H9 (cell line): ENCODE measurements around the gene S100A8. TPM values are rescaled to one million over a fixed set of nuclear protein-coding genes. Genes with fewer than 3 reads are reported as not detected.

Experiments
- DNase-seq: peaks from one replicate; pipeline ENCODE4 v3.0.0-alpha.2; 2017
- H2AFZ ChIP-seq: one replicate; pipeline ENCODE4 v1.6.1; 2013; ENCODE audit warnings: mild to moderate bottlenecking, low read length, control low read depth, moderate library complexity
- H2AK5ac ChIP-seq: 2 replicates; pipeline ENCODE4 v1.6.1; 2013; ENCODE audit warnings: low read length, control low read depth, mixed read lengths; ENCODE audit not compliant: insufficient read length
- H2BK120ac ChIP-seq: one replicate; pipeline ENCODE4 v1.6.1; 2013; ENCODE audit warnings: low read depth, mild to moderate bottlenecking, low read length, control low read depth, inconsistent platforms; ENCODE audit not compliant: poor library complexity, severe bottlenecking
- H2BK12ac ChIP-seq: 2 replicates; pipeline ENCODE4 v1.6.1; 2013; ENCODE audit warnings: low read length, control low read depth, mixed read lengths, low read depth; ENCODE audit not compliant: insufficient read length
- H2BK15ac ChIP-seq: 2 replicates; pipeline ENCODE4 v1.6.1; 2013; ENCODE audit warnings: low read depth, low read length, control low read depth
- H2BK20ac ChIP-seq: one replicate; pipeline ENCODE4 v1.6.1; 2013; ENCODE audit warnings: low read depth, mild to moderate bottlenecking, low read length, control low read depth, inconsistent platforms; ENCODE audit not compliant: poor library complexity, severe bottlenecking
- H2BK5ac ChIP-seq: 2 replicates; pipeline ENCODE4 v1.6.1; 2013; ENCODE audit warnings: low read length, control low read depth, mixed read lengths; ENCODE audit not compliant: insufficient read length
- H3K14ac ChIP-seq: 2 replicates; pipeline ENCODE4 v1.6.1; 2013; ENCODE audit warnings: low read length, control low read depth; ENCODE audit not compliant: insufficient read depth
- H3K18ac ChIP-seq: 2 replicates; pipeline ENCODE4 v1.6.1; 2013; ENCODE audit warnings: low read depth, mild to moderate bottlenecking, mixed read lengths, low read length, control low read depth; ENCODE audit not compliant: insufficient read length
- H3K23ac ChIP-seq: 2 replicates; pipeline ENCODE4 v1.6.1; 2013; ENCODE audit warnings: low read length, control low read depth, mixed read lengths, low read depth; ENCODE audit not compliant: insufficient read length
- H3K23me2 ChIP-seq: 2 replicates; pipeline ENCODE4 v1.6.1; 2013; ENCODE audit warnings: low read depth, mild to moderate bottlenecking, mixed read lengths, low read length, control low read depth; ENCODE audit not compliant: insufficient read length, poor library complexity, severe bottlenecking
- H3K27ac ChIP-seq: 2 replicates; pipeline ENCODE4 v1.5.1; 2013; ENCODE audit warnings: low read length, control low read depth, mixed read lengths, low read depth; ENCODE audit not compliant: insufficient read length
- H3K27me3 ChIP-seq: 2 replicates; pipeline ENCODE4 v1.6.1; 2013; ENCODE audit warnings: low read length, control low read depth, inconsistent platforms; ENCODE audit not compliant: insufficient read depth
- H3K4ac ChIP-seq: 2 replicates; pipeline ENCODE4 v1.6.1; 2013; ENCODE audit warnings: low read depth, mild to moderate bottlenecking, control low read depth, inconsistent platforms, low read length, moderate library complexity
- H3K4me1 ChIP-seq: 2 replicates; pipeline ENCODE4 v1.6.1; 2013; ENCODE audit warnings: low read length, control low read depth, inconsistent platforms; ENCODE audit not compliant: insufficient read depth
- H3K4me2 ChIP-seq: 2 replicates; pipeline ENCODE4 v1.6.1; 2013; ENCODE audit warnings: low read length, control low read depth, mixed read lengths; ENCODE audit not compliant: insufficient read length, insufficient read depth
- H3K56ac ChIP-seq: 2 replicates; pipeline ENCODE4 v1.6.1; 2013; ENCODE audit warnings: low read depth, mild to moderate bottlenecking, mixed read lengths, low read length, control low read depth; ENCODE audit not compliant: insufficient read length
- H3K79me1 ChIP-seq: 2 replicates; pipeline ENCODE4 v1.6.1; 2013; ENCODE audit warnings: low read depth, mild to moderate bottlenecking, moderate library complexity, low read length, control low read depth, inconsistent platforms; ENCODE audit not compliant: insufficient read depth, poor library complexity, severe bottlenecking
- H3K79me2 ChIP-seq: 2 replicates; pipeline ENCODE4 v1.6.1; 2013; ENCODE audit warnings: low read length, control low read depth, inconsistent platforms; ENCODE audit not compliant: insufficient read depth
- H3K9ac ChIP-seq: 2 replicates; pipeline ENCODE4 v1.6.1; 2013; ENCODE audit warnings: low read length, control low read depth, mixed read lengths; ENCODE audit not compliant: insufficient read length; ENCODE audit errors: extremely low read depth
- H3K9me3 ChIP-seq: one replicate; pipeline ENCODE4 v1.6.1; 2013; ENCODE audit warnings: low read depth, low read length, inconsistent platforms; ENCODE audit not compliant: control insufficient read depth
- H3T11ph ChIP-seq: one replicate; pipeline ENCODE4 v1.6.1; 2013; ENCODE audit warnings: mild to moderate bottlenecking, low read length, control low read depth, inconsistent platforms
- H4K20me1 ChIP-seq: one replicate; pipeline ENCODE4 v1.6.1; 2013; ENCODE audit not compliant: control insufficient read depth, insufficient read length, insufficient read depth
- H4K5ac ChIP-seq: 2 replicates; pipeline ENCODE4 v1.6.1; 2013; ENCODE audit warnings: low read depth, mild to moderate bottlenecking, mixed read lengths, low read length, control low read depth; ENCODE audit not compliant: insufficient read length
- H4K8ac ChIP-seq: replicated peaks from 2 replicates; pipeline ENCODE4 v1.6.1; 2013; ENCODE audit warnings: low read length, control low read depth, mixed read lengths, low read depth; ENCODE audit not compliant: insufficient read length
- H4K91ac ChIP-seq: 2 replicates; pipeline ENCODE4 v1.6.1; 2013; ENCODE audit warnings: low read depth, mild to moderate bottlenecking, moderate library complexity, mixed read lengths, low read length, control low read depth; ENCODE audit not compliant: insufficient read length
- H3K27ac Mint-ChIP-seq, 3 experiments: 2 replicates in 2 of 3; 3 replicates in 1 of 3; pipeline ENCODE4 v1.8.0; 2020 to 2021; ENCODE audit warnings: mixed read lengths in 3 of 3, mild to moderate bottlenecking in 1 of 3, moderate library complexity in 1 of 3
- H3K27me3 Mint-ChIP-seq: 2 replicates; pipeline ENCODE4 v1.8.0; 2021; ENCODE audit warnings: low read depth, mild to moderate bottlenecking, moderate library complexity, mixed read lengths
- H3K36me3 Mint-ChIP-seq, 3 experiments: 2 replicates in 2 of 3; 3 replicates in 1 of 3; pipeline ENCODE4 v1.8.0; 2020 to 2021; ENCODE audit warnings: low read depth in 3 of 3, mixed read lengths in 3 of 3; ENCODE audit not compliant: insufficient read depth in 1 of 3
- H3K4me1 Mint-ChIP-seq, 2 experiments: 2 replicates each; pipeline ENCODE4 v1.8.0; 2020; ENCODE audit warnings: mixed read lengths in 2 of 2
- H3K4me3 Mint-ChIP-seq, 2 experiments: 2 replicates in 1 of 2; 3 replicates in 1 of 2; pipeline ENCODE4 v1.8.0; 2020 to 2021; ENCODE audit warnings: mild to moderate bottlenecking in 2 of 2, mixed read lengths in 2 of 2, moderate library complexity in 1 of 2
- H3K9me3 Mint-ChIP-seq, 2 experiments: 2 replicates in 1 of 2; 3 replicates in 1 of 2; pipeline ENCODE4 v1.8.0; 2020; ENCODE audit warnings: mild to moderate bottlenecking in 2 of 2, mixed read lengths in 2 of 2, moderate library complexity in 1 of 2
- CTCF ChIP-seq: fragments of 200-600 bp; sonication (generic); conservative IDR thresholded peaks from 3 replicates; pipeline ENCODE4 v1.8.0; 2021; ENCODE audit warnings: antibody characterized with exemption, mild to moderate bottlenecking
- WGBS: extraction: QIAGEN DNeasy Blood & Tissue Kit; methylation state at CpG from one replicate; pipeline ENCODE4 v1.1.7; 2013; ENCODE audit warnings: missing lambda C conversion rate, low lambda C conversion rate, mixed read lengths; ENCODE audit not compliant: insufficient read length; ENCODE audit errors: extremely low coverage; 5-methylcytosine and 5-hydroxymethylcytosine counted together
- total RNA-seq: library from RNA; stranded (reverse); gene quantifications from 2 replicates; pipeline ENCODE4 v1.2.1, GENCODE V29; 2021

Gene S100A8
- total RNA-seq, 1 experiment from 2014 or later: not detected

- H3K18ac ChIP-seq: no peak overlapping the region
- no peaks in the 10 kb centered on the region for H3K79me2 ChIP-seq
- Mint-ChIP-seq H3K27ac (no peak overlapping the region), H3K4me1 (no peaks in the 10 kb centered on the region), H3K4me3 (no peak overlapping the region), H3K36me3 (no peaks in the 10 kb centered on the region; a peak in 1 of 7 replicates), H3K9me3 (peaks cover 0 to 4% of the 10 kb centered on the region in 2 experiments; a peak in 2 of 5 replicates), H3K27me3 (peaks cover 18% of the 10 kb centered on the region)
- H4K20me1 ChIP-seq: no peaks in the 10 kb centered on the region
- no peak overlapping the region for H4K5ac ChIP-seq
- H2BK12ac ChIP-seq: no peak overlapping the region
- no peak overlapping the region for H3K9ac ChIP-seq
- H3K4me2 ChIP-seq: no peak overlapping the region
- no peak overlapping the region for H3K23ac ChIP-seq
- no peak overlapping the region for H2BK15ac ChIP-seq
- no peak overlapping the region for H3K56ac ChIP-seq
- no peak overlapping the region for H4K8ac ChIP-seq
- H3K9me3 ChIP-seq: no peaks in the 10 kb centered on the region
- no peak overlapping the region for H2BK5ac ChIP-seq
- H2BK20ac ChIP-seq: no peak overlapping the region
- H2AK5ac ChIP-seq: no peak overlapping the region
- no peak overlapping the region for H4K91ac ChIP-seq
- peak; percentile 66 for DNase-seq
- H3K4ac ChIP-seq: no peak overlapping the region
- no peak overlapping the region for H3K27ac ChIP-seq
- H3K79me1 ChIP-seq: no peaks in the 10 kb centered on the region
- TF ChIP-seq CTCF: peak; percentile 95
- no peak overlapping the region for H3K14ac ChIP-seq
- H3K23me2 ChIP-seq: no peaks in the 10 kb centered on the region
- H3K4me1 ChIP-seq: no peaks in the 10 kb centered on the region
- WGBS: no CpG with 5 or more reads among the region's 4 CpGs
- H2AFZ ChIP-seq: no peak overlapping the region
- H3T11ph ChIP-seq: no peak overlapping the region
- H2BK120ac ChIP-seq: no peak overlapping the region
- H3K27me3 ChIP-seq: no peaks in the 10 kb centered on the region
Measured at GRCh38 chr1:153352523-153352922, 38.4 kb downstream of the S100A8 start.
